Activated naive CD4-positive, alpha-beta T cell treated with anti-CD3 and anti-CD28 coated beads, Interleukin-2, amount 10 ng/mL, durations not matched to agents 7 days and 5 days (primary cell): ENCODE measurements around the gene INPP4A.

ENCODE experiments used
- CTCF ChIA-PET: fragments of 350-600 bp; sonication (Branson Sonifier 250); formaldehyde crosslinking; loops from one replicate; lab custom pipeline; 2021; ENCODE audit warnings: antibody characterized with exemption; lab: Charles Lee
- DNase-seq: peaks from one replicate; pipeline ENCODE4 v3.0.0-alpha.2; 2020
- H3K27ac Mint-ChIP-seq: one replicate; pipeline ENCODE4 v1.8.0; 2021; ENCODE audit warnings: mild to moderate bottlenecking, moderate library complexity, mixed read lengths
- H3K27me3 Mint-ChIP-seq: one replicate; pipeline ENCODE4 v1.8.0; 2021; ENCODE audit warnings: mild to moderate bottlenecking, mixed read lengths
- H3K36me3 Mint-ChIP-seq: one replicate; pipeline ENCODE4 v1.8.0; 2021; ENCODE audit warnings: mixed read lengths
- H3K4me1 Mint-ChIP-seq: one replicate; pipeline ENCODE4 v1.8.0; 2021; ENCODE audit warnings: mixed read lengths
- H3K4me3 Mint-ChIP-seq: one replicate; pipeline ENCODE4 v1.8.0; 2021; ENCODE audit warnings: mild to moderate bottlenecking, moderate library complexity, mixed read lengths
- H3K9me3 Mint-ChIP-seq: one replicate; pipeline ENCODE4 v1.8.0; 2021; ENCODE audit warnings: mixed read lengths

The INPP4A gene

GRCh38 chr2:98458667-98459380 lies 14.2 kb downstream of the INPP4A start:
- peaks cover 48% of the 10 kb centered on the region for H3K36me3 Mint-ChIP-seq
- no peaks in the 10 kb centered on the region for H3K27me3 Mint-ChIP-seq
- CTCF ChIA-PET, result interaction anchor here (0.8 to 1.5 kb wide), 6 partner anchors 12 to 44 kb away, joined by 3 to 5 read pairs (median 3); no protein-coding TSS in a partner anchor
- peak overlapping the region; percentile 95 for H3K27ac Mint-ChIP-seq
- no peaks in the 10 kb centered on the region for H3K9me3 Mint-ChIP-seq
- H3K4me1 Mint-ChIP-seq, result peaks cover 91% of the 10 kb centered on the region
- no peak for DNase-seq
- peak overlapping the region; percentile 13 for H3K4me3 Mint-ChIP-seq

- Mint-ChIP-seq H3K4me3 (peak overlapping the region; percentile 24), H3K36me3 (peaks cover 52% of the 10 kb centered on the region), H3K27ac (peak overlapping the region; percentile 95), H3K4me1 (peaks cover 91% of the 10 kb centered on the region), H3K9me3 (no peaks in the 10 kb centered on the region), H3K27me3 (no peaks in the 10 kb centered on the region)
- no peak for DNase-seq
- CTCF ChIA-PET, result interaction anchor here (0.8 to 1.5 kb wide), 4 partner anchors 13 to 45 kb away, joined by 3 to 5 read pairs (median 4); no protein-coding TSS in a partner anchor
Measured at GRCh38 chr2:98459496-98460175, 15.0 kb downstream of the INPP4A start.

GRCh38 chr2:98460573-98461497 lies 16.2 kb downstream of the INPP4A start:
- DNase-seq, result peak; percentile 77
- CTCF ChIA-PET, result interaction anchor here (0.8 to 1.0 kb wide), 4 partner anchors 10 to 48 kb away, joined by 3 to 6 read pairs (median 4); no protein-coding TSS in a partner anchor
- peaks cover 91% of the 10 kb centered on the region for H3K4me1 Mint-ChIP-seq
- peak overlapping the region; percentile 31 for H3K4me3 Mint-ChIP-seq
- peak overlapping the region; percentile 95 for H3K27ac Mint-ChIP-seq
- no peaks in the 10 kb centered on the region for H3K9me3 Mint-ChIP-seq
- no peaks in the 10 kb centered on the region for H3K27me3 Mint-ChIP-seq
- peaks cover 52% of the 10 kb centered on the region for H3K36me3 Mint-ChIP-seq

- Mint-ChIP-seq H3K4me3 (no peak overlapping the region), H3K9me3 (peaks cover 1% of the 10 kb centered on the region), H3K27me3 (no peaks in the 10 kb centered on the region), H3K36me3 (peaks cover 54% of the 10 kb centered on the region), H3K4me1 (peaks cover 93% of the 10 kb centered on the region), H3K27ac (peak overlapping the region; percentile 95)
- CTCF ChIA-PET, result interaction anchor here (0.9 to 1.0 kb wide), 3 partner anchors 11 to 33 kb away, joined by 3 to 5 read pairs (median 3); no protein-coding TSS in a partner anchor
- no peak for DNase-seq
Measured at GRCh38 chr2:98461498-98462049, 16.9 kb downstream of the INPP4A start.

- H3K27ac Mint-ChIP-seq, result peak overlapping the region; percentile 97
- H3K27me3 Mint-ChIP-seq, result no peaks in the 10 kb centered on the region
- peak overlapping the region; percentile 73 for H3K4me3 Mint-ChIP-seq
- H3K36me3 Mint-ChIP-seq, result peaks cover 55% of the 10 kb centered on the region
- H3K4me1 Mint-ChIP-seq, result peaks cover 93% of the 10 kb centered on the region
- CTCF ChIA-PET, result interaction anchor here (0.7 to 5.4 kb wide), 10 partner anchors 7 to 55 kb away, joined by 3 to 34 read pairs (median 6); no protein-coding TSS in a partner anchor
- H3K9me3 Mint-ChIP-seq, result peaks cover 3% of the 10 kb centered on the region
- DNase-seq, result no peak
Measured at GRCh38 chr2:98463081-98463481, 18.4 kb downstream of the INPP4A start.

GRCh38 chr2:98463551-98463971 lies 18.9 kb downstream of the INPP4A start:
- Mint-ChIP-seq H3K27me3 (no peaks in the 10 kb centered on the region), H3K27ac (peak overlapping the region; percentile 97), H3K36me3 (peaks cover 53% of the 10 kb centered on the region), H3K4me1 (peaks cover 93% of the 10 kb centered on the region), H3K4me3 (peak overlapping the region; percentile 73), H3K9me3 (peaks cover 3% of the 10 kb centered on the region)
- no peak for DNase-seq
- CTCF ChIA-PET, result interaction anchor here (0.5 to 5.4 kb wide), 14 partner anchors 8 to 687 kb away, joined by 3 to 34 read pairs (median 6); no protein-coding TSS in a partner anchor

- Mint-ChIP-seq H3K4me1 (peaks cover 93% of the 10 kb centered on the region), H3K27me3 (no peaks in the 10 kb centered on the region), H3K4me3 (peak overlapping the region; percentile 73), H3K9me3 (peaks cover 3% of the 10 kb centered on the region), H3K36me3 (peaks cover 51% of the 10 kb centered on the region), H3K27ac (peak overlapping the region; percentile 97)
- DNase-seq, result peak; percentile 74
- CTCF ChIA-PET, result interaction anchor here (0.5 to 5.4 kb wide), 19 partner anchors 9 to 688 kb away, joined by 3 to 34 read pairs (median 4); no protein-coding TSS in a partner anchor
Measured at GRCh38 chr2:98463988-98464771, 19.5 kb downstream of the INPP4A start.

GRCh38 chr2:98464772-98465310 lies 20.2 kb downstream of the INPP4A start:
- peaks cover 3% of the 10 kb centered on the region for H3K9me3 Mint-ChIP-seq
- CTCF ChIA-PET, result interaction anchor here (0.8 to 5.4 kb wide), 14 partner anchors 9 to 373 kb away, joined by 3 to 34 read pairs (median 6); no protein-coding TSS in a partner anchor
- no peaks in the 10 kb centered on the region for H3K27me3 Mint-ChIP-seq
- H3K36me3 Mint-ChIP-seq, result peaks cover 48% of the 10 kb centered on the region
- peaks cover 92% of the 10 kb centered on the region for H3K4me1 Mint-ChIP-seq
- H3K27ac Mint-ChIP-seq, result peak overlapping the region; percentile 97
- peak; percentile 69 for DNase-seq
- H3K4me3 Mint-ChIP-seq, result peak overlapping the region; percentile 73

GRCh38 chr2:98465456-98466226 lies 21.0 kb downstream of the INPP4A start:
- Mint-ChIP-seq H3K9me3 (peaks cover 3% of the 10 kb centered on the region), H3K27ac (peak overlapping the region; percentile 97), H3K27me3 (no peaks in the 10 kb centered on the region), H3K36me3 (peaks cover 50% of the 10 kb centered on the region), H3K4me1 (peaks cover 92% of the 10 kb centered on the region), H3K4me3 (peak overlapping the region; percentile 73)
- DNase-seq, result peak; percentile 90
- CTCF ChIA-PET, result interaction anchor here (0.8 to 5.4 kb wide), 10 partner anchors 10 to 53 kb away, joined by 3 to 34 read pairs (median 12); no protein-coding TSS in a partner anchor

GRCh38 chr2:98467082-98467536 lies 22.5 kb downstream of the INPP4A start:
- no peaks in the 10 kb centered on the region for H3K27me3 Mint-ChIP-seq
- peaks cover 92% of the 10 kb centered on the region for H3K4me1 Mint-ChIP-seq
- no peak for DNase-seq
- CTCF ChIA-PET, result interaction anchor here (0.7 to 5.4 kb wide), 6 partner anchors 9 to 54 kb away, joined by 3 to 34 read pairs (median 13); no protein-coding TSS in a partner anchor
- H3K27ac Mint-ChIP-seq, result peak overlapping the region; percentile 97
- H3K36me3 Mint-ChIP-seq, result peaks cover 57% of the 10 kb centered on the region
- peak overlapping the region; percentile 73 for H3K4me3 Mint-ChIP-seq
- peaks cover 3% of the 10 kb centered on the region for H3K9me3 Mint-ChIP-seq

GRCh38 chr2:98467652-98468051 lies 23.0 kb downstream of the INPP4A start:
- H3K27ac Mint-ChIP-seq, result peak overlapping the region; percentile 97
- no peaks in the 10 kb centered on the region for H3K27me3 Mint-ChIP-seq
- peaks cover 97% of the 10 kb centered on the region for H3K4me1 Mint-ChIP-seq
- H3K36me3 Mint-ChIP-seq, result peaks cover 62% of the 10 kb centered on the region
- CTCF ChIA-PET, result interaction anchor here (0.7 to 5.4 kb wide), 3 partner anchors 8 to 21 kb away, joined by 3 to 34 read pairs (median 4); no protein-coding TSS in a partner anchor
- DNase-seq, result no peak
- H3K9me3 Mint-ChIP-seq, result peaks cover 3% of the 10 kb centered on the region
- H3K4me3 Mint-ChIP-seq, result peak overlapping the region; percentile 73
